GM23248 (cell line): ENCODE measurements around the gene PDLIM3.

ENCODE experiments used
- EZH2 ChIP-seq: fragments of 200-600 bp; sonication (generic); IDR thresholded peaks from 2 replicates; pipeline ENCODE4 v1.6.1; 2018; ENCODE audit warnings: antibody characterized with exemption, mild to moderate bottlenecking; ENCODE audit not compliant: insufficient read depth, poor library complexity, severe bottlenecking
- EZH2phosphoT487 ChIP-seq: fragments of 200-600 bp; sonication (generic); IDR thresholded peaks from 2 replicates; pipeline ENCODE4 v1.6.1; 2018; ENCODE audit warnings: antibody characterized with exemption, moderate library complexity, mild to moderate bottlenecking, low read depth; ENCODE audit not compliant: insufficient read depth

DNA sequence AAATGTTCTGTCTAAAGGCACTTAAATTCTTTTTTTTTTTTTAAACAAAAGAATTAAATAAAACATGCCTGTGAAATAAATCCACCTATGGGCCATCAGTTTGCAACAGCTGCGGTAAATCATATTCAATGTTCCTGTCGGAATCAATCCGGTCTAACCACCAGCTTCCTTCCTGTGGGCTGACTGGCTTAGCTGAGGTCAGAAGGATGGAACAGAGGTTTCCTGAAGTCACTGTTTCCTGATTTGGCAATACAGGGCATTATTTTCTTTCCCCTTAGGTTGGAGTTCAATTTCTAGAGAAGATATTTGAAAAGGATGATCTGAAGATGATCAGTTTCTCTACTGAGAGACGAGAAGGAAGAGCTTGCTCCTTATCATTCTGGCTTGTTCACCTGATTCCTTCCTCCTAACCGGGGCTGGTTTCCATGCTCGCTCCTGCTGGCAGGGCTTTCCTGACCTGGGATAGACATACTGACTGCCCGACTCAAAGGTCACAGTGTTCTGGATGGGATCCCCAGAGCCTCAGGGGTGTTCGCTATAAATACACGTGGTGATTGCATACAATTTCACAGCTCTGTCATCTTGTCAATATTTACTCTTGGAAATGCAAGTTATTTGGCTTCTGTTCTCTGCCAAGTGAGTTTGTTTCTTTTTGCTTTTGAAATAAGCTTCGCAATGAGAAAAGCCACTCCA is 21.7 kb downstream of the PDLIM3 start:
- TF ChIP-seq EZH2 (no peak), EZH2phosphoT487 (no peak)
